Stimulated activated CD4-positive, alpha-beta T cell treated with anti-CD3 and anti-CD28 coated beads, Interleukin-15, amount 100 ng/mL, for 24 hours (primary cell): ENCODE results near the gene PPP1R13B.
"Not testable (repeated sequence)": the region's sequence is repeated elsewhere in the genome, so short reads cannot be mapped to it uniquely, and the experiment has no call there.

Source experiments
- DNase-seq: peaks from one replicate; pipeline ENCODE4 v3.0.0-alpha.2; 2020

The PPP1R13B gene

DNA sequence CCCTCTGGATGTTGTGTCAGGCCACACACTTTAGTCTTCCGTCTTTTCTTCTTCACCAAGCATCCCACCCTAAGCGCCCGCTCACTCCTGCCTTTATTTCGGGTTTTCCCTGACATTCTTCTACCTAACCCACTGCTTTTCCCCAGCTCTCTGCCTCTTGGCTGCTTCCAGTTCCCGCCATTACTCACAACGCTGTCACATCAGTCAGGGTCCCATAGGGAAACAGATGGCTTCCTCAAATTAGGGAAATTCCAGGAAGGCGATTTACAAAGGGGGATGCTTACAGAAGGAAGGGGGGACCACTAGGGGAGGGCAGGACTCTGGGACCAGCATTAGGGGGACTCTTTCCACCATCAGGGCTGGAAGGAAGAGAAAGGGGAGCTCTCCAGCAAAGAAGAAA, 9.2 kb upstream of the PPP1R13B start:
- no peak for DNase-seq

GRCh38 chr14:103856105-103856504, 8.7 kb upstream of the PPP1R13B start:
- DNase-seq = no peak

GRCh38 chr14:103855734-103856095, 8.3 kb upstream of the PPP1R13B start:
- DNase-seq = no peak

GRCh38 chr14:103854822-103855733, 7.7 kb upstream of the PPP1R13B start:
- no peak for DNase-seq

DNA sequence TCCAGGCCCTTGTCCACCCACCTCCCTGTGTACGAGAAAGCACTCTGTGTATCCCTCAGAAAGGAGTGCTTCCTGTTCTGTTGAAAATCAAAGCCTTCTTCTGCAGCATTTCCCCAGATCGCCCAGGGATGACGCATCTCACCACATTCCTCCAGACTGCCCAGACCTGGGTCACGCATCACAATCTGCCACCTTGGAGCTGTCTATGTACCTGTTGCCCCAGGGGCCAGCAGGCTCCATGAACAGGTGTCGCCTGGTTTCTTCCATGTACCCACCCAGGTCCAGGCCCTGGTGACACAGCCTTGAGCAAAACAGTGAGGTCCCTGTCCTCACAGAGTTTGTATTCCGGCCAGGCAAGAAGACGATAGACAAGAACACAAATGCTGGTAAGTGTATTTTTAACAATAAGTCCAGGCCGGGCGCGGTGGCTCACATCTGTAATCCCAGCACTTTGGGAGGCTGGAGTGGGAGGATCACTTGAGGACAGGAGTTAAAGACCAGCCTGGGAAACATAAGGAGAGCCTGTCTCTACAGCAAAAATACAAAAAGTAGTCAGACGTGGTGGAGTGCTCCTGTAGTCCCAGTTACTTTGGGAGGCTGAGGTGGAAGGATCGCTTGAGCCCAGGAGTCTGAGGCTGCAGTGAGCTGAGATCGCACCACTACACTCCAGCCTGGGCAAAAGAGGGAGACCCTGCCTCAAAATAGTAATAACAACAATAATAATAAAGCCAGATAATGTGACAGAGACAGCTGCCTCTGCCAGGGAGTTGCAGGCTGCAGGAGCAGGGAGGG, 6.8 kb upstream of the PPP1R13B start:
- DNase-seq = no peak

DNA sequence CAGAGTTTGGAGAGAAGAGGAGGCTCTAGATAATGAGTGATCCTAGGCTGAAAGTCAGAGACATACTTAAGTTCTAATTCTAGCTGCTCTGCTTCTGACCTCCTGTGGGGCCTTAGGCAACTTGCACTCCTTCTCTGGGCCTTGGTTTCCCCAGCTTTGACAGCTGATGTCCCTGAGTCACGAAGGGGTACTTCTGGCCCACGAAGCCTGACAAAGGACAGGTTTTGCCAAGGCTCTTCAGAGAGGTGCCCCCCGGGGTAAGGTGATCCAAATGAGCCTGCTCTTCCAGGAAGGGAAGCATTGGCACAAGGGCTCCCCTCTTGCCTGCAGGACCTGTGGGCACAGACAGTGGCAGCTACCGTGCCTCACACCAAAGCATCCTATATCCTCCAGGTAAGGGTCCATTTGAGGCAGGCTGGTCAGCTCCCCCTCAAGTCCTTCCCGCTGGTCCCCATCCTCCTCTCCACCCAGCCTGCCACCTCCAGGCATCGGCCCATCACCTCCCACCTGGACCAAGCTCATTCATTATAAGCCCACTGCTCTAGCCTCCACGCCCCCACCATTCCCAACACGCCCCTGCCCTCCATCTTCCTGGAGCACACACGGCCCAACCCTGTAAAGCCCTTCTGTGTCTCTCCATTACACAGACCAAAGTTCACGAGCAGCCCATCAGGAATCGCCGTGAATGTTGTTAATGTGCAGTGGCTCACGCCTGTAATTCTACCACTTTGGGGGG, 1.9 kb upstream of the PPP1R13B start:
- DNase-seq = no peak

DNA sequence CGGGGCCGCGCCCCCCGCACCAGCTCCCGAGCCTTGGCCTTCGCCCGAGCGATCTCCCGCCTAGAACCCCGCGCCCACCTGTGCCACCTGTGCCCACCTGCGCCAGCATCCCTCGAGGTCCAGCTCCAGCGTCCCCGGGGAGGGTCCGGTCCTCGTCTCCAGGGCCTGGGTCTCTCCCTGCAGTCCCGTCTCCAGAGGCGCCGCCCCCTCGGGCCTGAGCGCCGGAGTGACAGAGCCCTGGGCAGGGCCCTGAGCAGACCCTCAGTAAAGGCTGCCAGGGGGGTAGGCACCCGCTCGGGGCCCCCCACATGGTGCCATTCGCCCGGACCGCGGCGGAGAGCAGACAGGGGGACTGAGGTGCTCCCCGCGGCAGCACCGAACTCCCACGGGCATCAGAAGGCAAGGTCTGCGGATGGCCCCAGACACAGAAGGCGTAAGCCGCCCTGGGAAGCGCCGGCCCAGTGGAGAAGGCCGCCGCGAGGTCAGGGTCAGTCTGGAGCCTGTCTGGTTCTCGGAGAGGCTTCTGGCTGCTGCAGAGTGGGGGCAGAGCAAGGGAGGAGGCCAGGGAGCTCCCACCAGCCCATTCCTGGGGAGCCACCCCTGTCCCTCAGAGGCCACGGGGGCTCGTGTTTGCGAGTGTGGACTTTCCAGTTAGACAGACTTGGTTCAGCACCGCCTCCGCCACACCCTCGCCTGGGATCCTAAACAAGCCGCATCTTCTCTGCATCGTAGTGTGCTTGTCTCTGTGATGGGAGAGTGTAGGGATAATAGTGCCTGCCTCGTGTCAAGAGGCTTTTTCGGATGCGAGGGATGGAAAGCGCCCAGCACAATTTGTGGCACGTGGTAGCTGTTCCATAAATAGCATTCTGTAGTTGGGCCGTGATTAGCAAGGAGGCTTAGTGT, 1.1 kb upstream of the PPP1R13B start:
- no peak for DNase-seq

DNA sequence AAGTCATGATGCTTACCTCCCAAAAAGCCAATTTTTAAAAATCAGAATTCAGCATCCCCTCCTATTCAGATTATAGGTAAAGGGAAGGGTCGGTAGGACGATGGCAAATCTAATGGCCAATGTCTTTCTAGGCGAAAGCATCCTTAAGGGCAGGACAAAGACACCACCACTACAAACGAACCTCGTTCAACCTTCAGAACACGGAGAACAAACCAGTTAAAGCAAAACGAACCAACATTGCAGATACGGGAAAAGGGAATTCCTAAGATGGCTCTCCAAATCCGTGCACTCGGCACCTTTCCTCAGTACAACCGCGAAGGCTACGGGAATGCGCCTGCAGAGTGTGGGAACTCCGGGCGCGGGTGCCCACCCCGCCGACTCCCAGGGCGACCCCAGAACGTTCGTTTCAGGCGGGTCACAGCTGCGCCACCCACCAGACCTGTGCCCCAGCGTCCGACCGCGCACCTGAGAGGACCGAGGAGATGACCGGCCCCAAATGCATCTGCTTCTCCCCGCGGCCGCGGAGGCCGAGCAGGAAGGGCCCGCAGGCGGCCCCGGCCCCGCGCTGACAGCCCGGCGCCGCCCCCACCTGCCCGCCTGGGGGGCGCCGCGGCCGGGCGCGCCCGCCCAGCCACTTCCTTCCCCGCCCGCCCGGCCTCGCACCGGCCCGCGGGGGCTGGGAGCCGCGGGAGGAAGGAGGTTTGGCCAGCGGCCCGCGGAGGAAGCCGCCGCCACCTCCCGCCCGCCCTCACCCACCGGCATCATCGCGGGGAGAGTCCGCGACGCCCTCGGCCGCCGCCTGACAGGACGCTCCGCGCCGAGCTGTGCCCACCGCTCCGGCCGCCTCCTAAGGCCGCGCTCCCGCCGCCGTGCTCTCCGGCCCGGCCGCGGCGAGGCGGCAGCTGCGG, 578 bp downstream of the PPP1R13B start:
- peak; percentile 43 for DNase-seq

DNA sequence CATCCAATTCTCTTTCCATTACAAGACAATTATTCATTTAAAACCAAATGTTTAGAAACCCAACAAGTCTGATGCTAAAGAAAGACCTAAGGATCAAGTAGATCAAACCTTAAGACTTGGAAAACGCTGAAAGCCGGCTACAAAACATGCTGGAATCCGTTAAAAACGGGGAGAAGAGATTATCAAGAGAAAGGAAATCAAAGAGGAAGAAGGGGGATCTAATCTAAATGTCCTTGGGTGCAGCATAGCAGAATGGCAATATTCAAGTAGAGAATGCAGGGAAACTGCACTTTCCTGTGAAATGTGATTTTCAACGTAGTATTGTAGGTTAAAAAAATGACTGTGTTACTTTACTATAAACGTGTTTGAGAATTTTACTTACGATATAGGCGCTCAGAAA, 1.3 kb downstream of the PPP1R13B start:
- DNase-seq = no peak

DNA sequence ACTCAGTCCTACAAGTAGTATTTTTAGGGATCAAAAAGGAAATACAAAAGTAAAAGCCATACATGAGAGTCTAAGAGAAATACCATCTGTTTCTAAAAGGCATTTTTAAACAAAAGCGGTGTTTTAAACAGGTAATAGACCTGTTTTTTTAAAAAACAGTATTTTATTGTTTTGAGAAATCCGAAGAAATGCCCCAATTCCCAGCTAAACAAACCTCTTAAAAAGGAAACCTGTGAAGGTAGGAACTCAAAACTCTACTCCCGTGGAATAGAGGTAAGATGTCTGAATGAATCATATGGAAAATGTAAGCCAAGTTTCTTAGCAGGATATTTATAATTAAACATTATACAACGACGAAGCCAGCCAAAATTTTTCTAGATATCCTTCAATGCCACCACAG, 2.0 kb downstream of the PPP1R13B start:
- DNase-seq = no peak

DNA sequence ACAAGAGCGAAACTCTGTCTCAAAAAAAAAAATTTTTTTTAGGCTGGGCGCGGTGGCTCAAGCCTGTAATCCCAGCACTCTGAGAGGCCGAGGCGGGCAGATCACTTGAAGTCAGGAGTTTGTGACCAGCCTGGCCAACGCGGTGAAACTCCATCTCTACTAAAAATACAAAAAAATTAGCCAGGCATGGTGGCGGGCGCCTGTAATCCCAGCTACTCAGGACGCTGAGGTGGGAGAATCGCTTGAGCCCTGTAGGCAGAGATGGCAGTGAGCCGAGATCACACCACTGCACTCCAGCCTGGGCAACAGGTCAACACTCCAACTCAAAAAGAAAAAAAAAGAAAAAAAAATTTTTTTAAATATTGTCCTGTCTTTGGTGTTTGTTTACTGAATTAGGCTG, 6.1 kb downstream of the PPP1R13B start:
- DNase-seq = not testable (repeated sequence)

DNA sequence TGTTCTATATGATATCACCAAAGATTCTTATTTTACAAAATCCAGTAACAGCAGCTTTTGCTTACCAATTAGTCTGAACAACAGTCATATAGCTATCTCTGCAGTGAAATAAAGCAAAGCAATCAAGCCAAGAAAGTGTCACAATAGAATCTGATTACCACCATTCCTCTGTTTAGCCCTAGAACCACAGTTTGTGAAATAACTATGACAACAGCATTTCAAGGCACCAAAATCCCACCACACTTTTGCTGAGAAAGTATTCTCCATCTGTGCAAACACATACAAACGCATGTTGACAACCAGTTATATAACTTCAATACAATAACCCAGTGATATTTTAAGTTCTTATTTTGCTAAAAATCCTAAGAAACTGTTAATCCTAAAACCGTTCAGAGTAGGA, 7.4 kb downstream of the PPP1R13B start:
- no peak for DNase-seq

GRCh38 chr14:103839579-103839978, 7.8 kb downstream of the PPP1R13B start:
- no peak for DNase-seq

GRCh38 chr14:103838117-103838516, 9.3 kb downstream of the PPP1R13B start:
- no peak for DNase-seq

- no peak for DNase-seq
Measured at GRCh38 chr14:103836976-103837725, 10.2 kb downstream of the PPP1R13B start.

GRCh38 chr14:103834956-103835355, 12.4 kb downstream of the PPP1R13B start:
- no peak for DNase-seq

GRCh38 chr14:103833711-103834110, 13.7 kb downstream of the PPP1R13B start:
- no peak for DNase-seq

DNA sequence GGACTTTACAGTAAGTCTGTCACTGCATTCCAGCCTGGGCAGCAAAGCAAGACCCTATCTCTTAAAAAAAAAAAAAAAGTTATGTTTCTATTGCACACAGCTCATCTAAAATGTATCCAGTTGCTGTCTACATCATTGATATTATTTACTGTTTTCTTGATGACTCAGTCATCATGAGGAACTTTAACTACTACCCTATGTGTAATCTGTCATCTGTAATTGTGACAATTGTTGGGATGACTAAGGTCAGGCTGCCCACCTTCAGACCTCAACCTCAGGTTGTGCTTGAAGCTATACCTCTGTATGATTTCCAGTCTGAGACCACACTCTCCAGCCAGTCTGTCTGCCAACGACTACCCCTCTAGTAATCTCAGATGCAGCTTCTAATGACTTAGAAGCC, 15.3 kb downstream of the PPP1R13B start:
- DNase-seq = no peak

- DNase-seq = no peak
Measured at GRCh38 chr14:103830511-103831270, 16.7 kb downstream of the PPP1R13B start.
